HL-60 (cell line): Measurements from ENCODE around the gene NFIX.

ENCODE experiments used
- CTCF ChIP-seq: IDR thresholded peaks from one replicate; pipeline ENCODE4 v1.5.1; 2011; ENCODE audit warnings: low read length, control low read depth, inconsistent platforms; ENCODE audit not compliant: insufficient read depth
- REST ChIP-seq: IDR thresholded peaks from 2 replicates; pipeline ENCODE4 v1.6.1; 2012; ENCODE audit warnings: low read depth; ENCODE audit not compliant: insufficient replicate concordance

DNA sequence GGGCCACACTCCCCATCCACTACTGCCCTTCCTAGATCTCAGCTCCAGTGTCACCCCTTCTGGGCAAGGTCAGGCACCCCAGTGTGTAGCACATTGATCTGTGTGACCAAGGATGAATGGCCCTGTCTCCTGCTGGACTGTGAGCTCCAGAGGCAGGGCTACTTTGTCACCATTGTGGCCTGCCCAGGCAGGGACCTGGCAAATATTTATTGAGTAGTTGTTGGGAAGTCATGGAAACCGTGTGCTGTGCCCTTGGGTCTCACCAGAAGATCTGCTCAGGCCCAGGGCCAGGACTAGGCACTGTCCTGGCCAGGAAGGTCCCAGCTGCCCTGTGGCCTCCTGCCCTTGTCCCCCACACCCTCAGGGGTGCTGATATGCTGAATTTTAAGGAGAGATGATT lies 133.3 kb downstream of the NFIX start:
- no peak for TF ChIP-seq CTCF
- TF ChIP-seq REST: no peak
